Thoracic aorta endothelial cell (primary cell): Measurements from ENCODE around the gene OR2AT4. TPM values are rescaled to one million over a fixed set of nuclear protein-coding genes. Genes with fewer than 3 reads are reported as not detected.

ENCODE experiments used
- total RNA-seq: library from RNA; depleted of rRNA; stranded (reverse); fragments of >200 nt; gene quantifications from 2 replicates; pipeline ENCODE4 v1.2.3, GENCODE V29; 2012

Gene OR2AT4
- not detected in 2 replicates for total RNA-seq

DNA sequence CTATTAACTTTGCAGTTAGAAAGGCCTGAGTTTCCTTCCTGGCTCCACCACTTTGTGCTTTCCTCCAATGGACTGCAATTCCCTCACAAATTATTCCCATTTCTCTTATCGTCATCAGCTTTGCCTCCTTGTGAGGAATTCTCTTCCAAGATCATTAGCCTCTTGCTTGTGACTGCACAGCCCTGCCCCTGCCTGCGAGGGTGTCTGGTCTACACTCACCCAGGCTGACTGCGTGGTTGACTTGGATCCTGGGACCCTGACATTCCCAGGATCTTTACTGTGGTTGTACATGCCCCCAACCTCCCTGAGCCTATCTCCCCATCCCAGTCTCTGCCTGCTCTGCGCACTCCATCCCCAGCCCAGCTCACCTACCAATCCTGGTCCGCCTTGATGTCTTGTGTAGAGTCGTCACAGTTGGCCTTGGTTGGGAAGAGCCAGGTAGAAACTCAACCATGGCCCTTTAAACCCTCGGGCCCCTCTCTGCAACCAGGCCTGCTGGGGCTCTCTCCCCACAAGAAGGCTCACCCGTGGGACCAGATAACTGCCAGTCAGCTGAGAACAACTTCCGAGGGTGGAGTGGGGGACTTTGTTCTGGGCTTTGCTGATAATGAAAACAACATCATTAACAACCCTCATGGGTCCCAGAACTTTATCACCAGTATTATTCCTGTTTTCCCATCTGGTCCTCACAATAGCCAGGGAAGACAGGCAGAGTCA is at the start of gene OR2AT4:
Gene OR2AT4 (minus strand): TSS at position 421 of the 717 bp plus-strand sequence.

Other genes starting within 250 kb of the OR2AT4 start
- gene XRRA1, start 147.8 kb downstream of the OR2AT4 start, total RNA-seq = 9.9 and 17.3 TPM in 2 replicates
- gene SPCS2, start 147.6 kb downstream of the OR2AT4 start, total RNA-seq = 52.5 and 55.9 TPM in 2 replicates
- gene NEU3, start 107.9 kb downstream of the OR2AT4 start, total RNA-seq = 6.6 and 10.3 TPM in 2 replicates
- 0.27 TPM in 1 of 2 replicates, not detected in the other for gene SLCO2B1, start 54.2 kb upstream of the OR2AT4 start, total RNA-seq
- 0.07 TPM in 1 of 2 replicates, not detected in the other for gene TPBGL, start 143.9 kb upstream of the OR2AT4 start, total RNA-seq